ENCODE data around the gene BRD9. TPM values are rescaled to one million over a fixed set of nuclear protein-coding genes. Genes with fewer than 3 reads are reported as not detected.

Gene BRD9
- total RNA-seq, 1 donor from 2014 or later: 43.7 TPM

GRCh38 chr5:927172-928015, 34.8 kb upstream of the BRD9 start:
- FAIRE-seq (no peak), DNase-seq (ENCODE audit: low read depth) (no peak)
- H3K4me1 Mint-ChIP-seq (ENCODE audit: low read depth, unreplicated experiment): no peaks in the 10 kb centered on the region
- peaks cover 74% of the 10 kb centered on the region for H3K27me3 Mint-ChIP-seq (ENCODE audit: low read depth, unreplicated experiment)
- Histone ChIP-seq H3K9ac (ENCODE audit: low read length) (no peak overlapping the region), H3K4me2 (ENCODE audit: low read length) (peak overlapping the region; percentile 77), H4K20me1 (ENCODE audit: insufficient read depth, low read length) (peaks cover 17% of the 10 kb centered on the region), H3K9me3 (ENCODE audit: insufficient read depth, low read depth, low read length) (no peaks in the 10 kb centered on the region), H3K36me3 (ENCODE audit: insufficient read depth, low read length) (no peaks in the 10 kb centered on the region), H3K4me1 (ENCODE audit: insufficient read depth, low read length) (no peaks in the 10 kb centered on the region), H3K79me2 (ENCODE audit: insufficient read depth, low read length) (no peaks in the 10 kb centered on the region), H3K4me3 (ENCODE audit: insufficient read depth, low read depth, low read length) (no peak overlapping the region), H2AFZ (ENCODE audit: low read depth, low read length) (no peak overlapping the region), H3K27ac (ENCODE audit: low read depth, low read length) (no peak overlapping the region), H3K27me3 (ENCODE audit: insufficient read depth, low read length) (peaks cover 52% of the 10 kb centered on the region)
- H3K36me3 Mint-ChIP-seq (ENCODE audit: low read depth, unreplicated experiment): peaks cover 3% of the 10 kb centered on the region
- no peak overlapping the region for H3K27ac Mint-ChIP-seq (ENCODE audit: unreplicated experiment)
- H3K9me3 Mint-ChIP-seq (ENCODE audit: unreplicated experiment): peaks cover 5% of the 10 kb centered on the region
- no peak overlapping the region for H3K4me3 Mint-ChIP-seq (ENCODE audit: unreplicated experiment)
- TF ChIP-seq EZH2 (IDR thresholded peaks at IDR 0.05; ENCODE audit: insufficient read depth, low read length): no peak
- no peak for TF ChIP-seq CTCF (IDR thresholded peaks at IDR 0.05; ENCODE audit: insufficient read depth, low read depth, low read length)

DNA sequence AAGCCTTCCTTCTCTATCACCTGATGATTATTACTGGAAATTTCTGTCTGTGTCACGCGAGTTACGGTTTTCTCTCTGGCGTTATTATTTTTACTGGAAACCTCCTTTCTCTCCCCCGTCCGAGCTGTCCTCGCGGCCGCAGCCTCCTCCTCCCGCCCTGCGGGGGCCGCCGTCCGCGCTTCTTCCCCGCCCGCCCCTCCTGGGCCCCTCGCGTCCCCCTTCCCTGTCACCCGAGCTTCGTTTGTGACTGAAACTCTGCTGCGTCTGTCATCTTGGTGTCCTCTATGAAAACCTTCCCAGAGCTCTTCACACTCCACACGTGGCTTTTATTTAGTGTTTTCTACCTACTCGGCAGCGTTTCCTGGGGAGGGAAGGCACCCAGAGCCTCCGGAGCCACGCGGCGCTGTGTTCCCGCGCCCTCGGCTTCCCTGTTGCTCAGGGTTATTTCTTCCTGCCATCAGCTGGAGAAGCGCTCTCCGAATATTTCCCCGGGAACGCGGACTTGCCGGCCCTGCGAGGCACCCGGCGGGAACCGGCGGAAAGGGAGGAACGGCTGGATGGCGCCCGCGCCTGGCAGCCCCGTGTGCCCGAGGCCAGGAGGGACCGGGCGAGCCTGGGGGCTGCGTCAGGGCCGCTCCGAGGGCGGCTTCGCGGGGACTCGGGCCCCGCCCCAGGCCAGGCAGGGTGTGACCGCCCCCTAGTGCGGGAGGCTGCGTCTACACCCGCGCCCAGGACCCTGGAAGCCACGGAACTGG, 34.0 kb upstream of the BRD9 start:
- H4K20me1 ChIP-seq (ENCODE audit: insufficient read depth, low read length): peaks cover 17% of the 10 kb centered on the region
- peaks cover 44% of the 10 kb centered on the region for H3K27me3 ChIP-seq (ENCODE audit: insufficient read depth, low read length)
- Mint-ChIP-seq H3K4me1 (ENCODE audit: low read depth, unreplicated experiment) (no peaks in the 10 kb centered on the region), H3K36me3 (ENCODE audit: low read depth, unreplicated experiment) (peaks cover 3% of the 10 kb centered on the region), H3K27ac (ENCODE audit: unreplicated experiment) (no peak overlapping the region), H3K4me3 (ENCODE audit: unreplicated experiment) (no peak overlapping the region), H3K9me3 (ENCODE audit: unreplicated experiment) (peaks cover 5% of the 10 kb centered on the region), H3K27me3 (ENCODE audit: low read depth, unreplicated experiment) (peaks cover 68% of the 10 kb centered on the region)
- no peaks in the 10 kb centered on the region for H3K4me1 ChIP-seq (ENCODE audit: insufficient read depth, low read length)
- FAIRE-seq (no peak), DNase-seq (ENCODE audit: low read depth) (peak; percentile 11)
- no peak overlapping the region for H3K27ac ChIP-seq (ENCODE audit: low read depth, low read length)
- TF ChIP-seq CTCF (IDR thresholded peaks at IDR 0.05; ENCODE audit: insufficient read depth, low read depth, low read length): no peak
- peak; percentile 76 for TF ChIP-seq EZH2 (IDR thresholded peaks at IDR 0.05; ENCODE audit: insufficient read depth, low read length)
- H2AFZ ChIP-seq (ENCODE audit: low read depth, low read length): peak overlapping the region; percentile 69
- H3K4me2 ChIP-seq (ENCODE audit: low read length): peak overlapping the region; percentile 77
- no peaks in the 10 kb centered on the region for H3K9me3 ChIP-seq (ENCODE audit: insufficient read depth, low read depth, low read length)
- H3K79me2 ChIP-seq (ENCODE audit: insufficient read depth, low read length): no peaks in the 10 kb centered on the region
- peak overlapping the region; percentile 46 for H3K9ac ChIP-seq (ENCODE audit: low read length)
- H3K4me3 ChIP-seq (ENCODE audit: insufficient read depth, low read depth, low read length): peak overlapping the region; percentile 23
- no peaks in the 10 kb centered on the region for H3K36me3 ChIP-seq (ENCODE audit: insufficient read depth, low read length)

All from astrocyte (in vitro differentiated cells and primary cell).